Lung (tissue), 12 donors: ENCODE measurements around the gene DUSP16. TPM values are rescaled to one million over a fixed set of nuclear protein-coding genes. Genes with fewer than 3 reads are reported as not detected.

Experiments
- ATAC-seq: fragments of 200-7000 bp; cut with Tn5 transposase; one replicate; pipeline ENCODE4 v1.9.1; 2020; ENCODE audit warnings: moderate number of reproducible peaks; ENCODE audit not compliant: insufficient read depth, low FRiP score
- DNase-seq, 3 donors: peaks; one replicate each; pipeline ENCODE4 v3.0.0-alpha.2; 2013 to 2017
- H3K27ac ChIP-seq, 2 donors: one replicate each; pipeline ENCODE4 v1.5.1; 2013; ENCODE audit warnings: mild to moderate bottlenecking in 2 of 2, moderate library complexity in 2 of 2, control low read depth in 1 of 2, inconsistent platforms in 1 of 2, low read depth in 1 of 2, low read length in 1 of 2
- H3K27me3 ChIP-seq, 3 donors: one replicate each; pipeline ENCODE4 v1.5.1; 2013; ENCODE audit warnings: low read length in 2 of 3; ENCODE audit not compliant: control insufficient read depth in 3 of 3, insufficient read depth in 3 of 3
- H3K36me3 ChIP-seq, 4 donors: one replicate each; pipeline ENCODE4 v1.5.1; 2013; ENCODE audit warnings: low read length in 4 of 4, mild to moderate bottlenecking in 1 of 4, moderate library complexity in 1 of 4; ENCODE audit not compliant: control insufficient read depth in 4 of 4, insufficient read depth in 4 of 4
- H3K4me1 ChIP-seq, 5 donors: one replicate each; pipeline ENCODE4 v1.5.1; 2013; ENCODE audit warnings: low read length in 5 of 5, mild to moderate bottlenecking in 2 of 5, moderate library complexity in 1 of 5; ENCODE audit not compliant: control insufficient read depth in 5 of 5, insufficient read depth in 5 of 5
- H3K4me3 ChIP-seq: one replicate; pipeline ENCODE4 v1.5.1; 2013; ENCODE audit warnings: mild to moderate bottlenecking, control low read depth, moderate library complexity
- H3K9ac ChIP-seq, 2 donors: one replicate each; pipeline ENCODE4 v1.5.1; 2013; ENCODE audit warnings: low read length in 2 of 2, control low read depth in 1 of 2; ENCODE audit not compliant: insufficient read depth in 1 of 2
- H3K9me3 ChIP-seq, 4 donors: one replicate each; pipeline ENCODE4 v1.5.1; 2013; ENCODE audit warnings: low read length in 3 of 4, mild to moderate bottlenecking in 1 of 4, moderate library complexity in 1 of 4; ENCODE audit not compliant: control insufficient read depth in 4 of 4, insufficient read depth in 3 of 4
- WGBS, 2 donors: extraction: QIAGEN DNeasy Blood & Tissue Kit; methylation state at CpG; one replicate each; pipeline ENCODE4 v1.1.7; 2013; 5-methylcytosine and 5-hydroxymethylcytosine counted together
- polyA plus RNA-seq, 2 donors: library from polyadenylated mRNA; stranded (reverse); fragments of 200-250 nt; gene quantifications; one replicate each; pipeline ENCODE4 v1.2.1, GENCODE V29; 2013
- total RNA-seq, 2 donors: library from RNA; depleted of rRNA in 1 of 2; stranded (reverse); fragments of >200 nt in 1 of 2; gene quantifications; one replicate each; pipeline ENCODE4 v1.2.1, GENCODE V29; 2014 to 2021
- TF ChIP-seq, protein P1 (sequence below): IDR thresholded peaks from 2 replicates; pipeline ENCODE4 v1.5.1; 2012; ENCODE audit warnings: mild to moderate bottlenecking; ENCODE audit errors: control extremely low read depth, extremely low read depth
- donor health status: control.
- donor health status: control.
- donor health status: Bipolar disorder and iron deficiency.
- donor health status: healthy.
- donor health status: DM: yes; HTN: yes; CAD: no.

The DUSP16 gene
- total and polyA plus RNA-seq, 4 donors = 11.1 to 40.0 (median 25.8) TPM

GRCh38 chr12:12436831-12437345 is 125.8 kb downstream of the DUSP16 start:
- H3K27me3 ChIP-seq = no peaks in the 10 kb centered on the region
- no peak overlapping the region for H3K4me3 ChIP-seq
- peaks cover 0 to 3% (median 0%) of the 10 kb centered on the region in 4 donors for H3K36me3 ChIP-seq
- H3K9ac ChIP-seq = no peak overlapping the region
- DNase-seq (no peak), ATAC-seq (no peak)
- TF ChIP-seq, protein P1, sequence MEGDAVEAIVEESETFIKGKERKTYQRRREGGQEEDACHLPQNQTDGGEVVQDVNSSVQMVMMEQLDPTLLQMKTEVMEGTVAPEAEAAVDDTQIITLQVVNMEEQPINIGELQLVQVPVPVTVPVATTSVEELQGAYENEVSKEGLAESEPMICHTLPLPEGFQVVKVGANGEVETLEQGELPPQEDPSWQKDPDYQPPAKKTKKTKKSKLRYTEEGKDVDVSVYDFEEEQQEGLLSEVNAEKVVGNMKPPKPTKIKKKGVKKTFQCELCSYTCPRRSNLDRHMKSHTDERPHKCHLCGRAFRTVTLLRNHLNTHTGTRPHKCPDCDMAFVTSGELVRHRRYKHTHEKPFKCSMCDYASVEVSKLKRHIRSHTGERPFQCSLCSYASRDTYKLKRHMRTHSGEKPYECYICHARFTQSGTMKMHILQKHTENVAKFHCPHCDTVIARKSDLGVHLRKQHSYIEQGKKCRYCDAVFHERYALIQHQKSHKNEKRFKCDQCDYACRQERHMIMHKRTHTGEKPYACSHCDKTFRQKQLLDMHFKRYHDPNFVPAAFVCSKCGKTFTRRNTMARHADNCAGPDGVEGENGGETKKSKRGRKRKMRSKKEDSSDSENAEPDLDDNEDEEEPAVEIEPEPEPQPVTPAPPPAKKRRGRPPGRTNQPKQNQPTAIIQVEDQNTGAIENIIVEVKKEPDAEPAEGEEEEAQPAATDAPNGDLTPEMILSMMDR = no peak
- peaks cover 12 to 59% (median 17%) of the 10 kb centered on the region in 5 donors for H3K4me1 ChIP-seq
- no peaks in the 10 kb centered on the region for H3K9me3 ChIP-seq
- WGBS, 2 donors = 97 to 98% methylated on average over 2 of the region's 2 CpGs
- H3K27ac ChIP-seq = no peak overlapping the region

DNA sequence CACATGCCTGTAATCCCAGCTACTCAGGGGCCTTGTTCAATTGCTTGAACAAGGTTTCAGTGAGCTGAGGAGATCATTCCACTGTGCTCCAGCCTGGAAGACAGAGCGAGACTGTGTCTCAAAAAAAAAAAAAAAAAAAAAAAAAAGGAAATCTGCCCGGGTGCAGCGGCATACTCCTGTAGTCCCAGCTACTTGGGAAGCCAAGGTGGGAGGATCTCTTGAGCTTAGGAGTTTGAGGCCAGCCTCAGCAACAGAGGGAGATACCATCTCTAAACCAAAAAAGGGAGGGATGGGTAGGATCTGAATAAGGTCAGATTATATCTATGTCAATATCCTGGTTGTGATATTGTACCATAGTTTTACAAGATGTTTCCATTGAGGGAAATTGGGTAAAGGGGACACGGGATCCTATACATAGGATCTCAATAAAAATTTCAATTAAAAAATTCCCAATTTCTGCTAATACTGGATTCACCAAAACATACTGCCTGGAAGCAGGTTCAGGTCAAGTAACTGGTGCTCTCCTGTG is 129.4 kb downstream of the DUSP16 start:
- Histone ChIP-seq H3K9me3 (no peaks in the 10 kb centered on the region), H3K4me1 (peaks cover 0 to 61% (median 20%) of the 10 kb centered on the region in 5 donors), H3K36me3 (peaks cover 0 to 3% (median 0%) of the 10 kb centered on the region in 4 donors), H3K27me3 (no peaks in the 10 kb centered on the region), H3K4me3 (no peak overlapping the region), H3K27ac (peak overlapping the region in 1 of 2 donors; percentile 62), H3K9ac (no peak overlapping the region)
- TF ChIP-seq, protein P1 = no peak
- no peak for ATAC-seq
- no peak for DNase-seq
- WGBS, 2 donors = 70 to 83% methylated on average over 4 of the region's 4 CpGs

- Histone ChIP-seq H3K36me3 (peaks cover 0 to 3% (median 0%) of the 10 kb centered on the region in 4 donors), H3K4me3 (no peak overlapping the region), H3K27ac (no peak overlapping the region), H3K27me3 (no peaks in the 10 kb centered on the region), H3K4me1 (peaks cover 0 to 65% (median 20%) of the 10 kb centered on the region in 5 donors), H3K9me3 (no peaks in the 10 kb centered on the region), H3K9ac (no peak overlapping the region)
- peak; percentile 14 for ATAC-seq
- TF ChIP-seq, protein P1 = no peak
- DNase-seq = peak; percentile 58 to 98 (median 97)
Observed at GRCh38 chr12:12432364-12432763, 130.3 kb downstream of the DUSP16 start.
